B cell (primary cell): ENCODE data around the gene PAN2. TPM values are rescaled to one million over a fixed set of nuclear protein-coding genes. Genes with fewer than 3 reads are reported as not detected.
A peak's percentile ranks its signal among the peaks of the same experiment; 100 is the strongest.

Experiments
- ATAC-seq: fragments of 200-7000 bp; cut with Tn5 transposase; one replicate; pipeline ENCODE4 v1.10.0; 2021; ENCODE audit warnings: low read depth, mild to moderate bottlenecking, moderate number of reproducible peaks, moderate library complexity
- CTCF ChIA-PET: fragments of 350-600 bp; sonication (Branson Sonifier 250); formaldehyde crosslinking; loops from one replicate; lab custom pipeline; 2021; ENCODE audit warnings: antibody characterized with exemption, inconsistent platforms; lab: Charles Lee
- POLR2A ChIA-PET: fragments of 350-600 bp; sonication (Branson Sonifier 250); formaldehyde crosslinking; loops from one replicate; lab custom pipeline; 2021; ENCODE audit warnings: antibody characterized with exemption; lab: Charles Lee
- DNase-seq: peaks from one replicate; pipeline ENCODE4 v3.0.0; 2013
- H2AFZ ChIP-seq: 2 replicates; pipeline ENCODE4 v1.6.1; 2012; ENCODE audit warnings: mild to moderate bottlenecking, low read depth, low read length; ENCODE audit not compliant: insufficient read depth, poor library complexity, severe bottlenecking
- H3K27ac ChIP-seq, 2 donors: 1 replicate in 1 of 2; 2 replicates in 1 of 2; pipeline ENCODE4 v1.5.1; 2012 to 2013; ENCODE audit warnings: low read length in 2 of 2, mild to moderate bottlenecking in 2 of 2, moderate library complexity in 1 of 2
- H3K27me3 ChIP-seq, 4 experiments: fragments of 200-600 bp in 1 of 4; sonication (generic) in 1 of 4; replicated peaks in 1 of 4; 1 replicate in 2 of 4; 2 replicates in 2 of 4; pipeline versions ENCODE4 v1.6.1 to v1.7.0; 2013 to 2016; ENCODE audit warnings: low read length in 3 of 4, mild to moderate bottlenecking in 2 of 4, mixed read lengths in 1 of 4, moderate library complexity in 1 of 4; ENCODE audit not compliant: insufficient read depth in 4 of 4, control insufficient read depth in 3 of 4; ENCODE audit errors: control extremely low read depth in 1 of 4
- H3K36me3 ChIP-seq, 2 experiments: replicated peaks in 1 of 2; 1 replicate in 1 of 2; 2 replicates in 1 of 2; pipeline versions ENCODE4 v1.6.1 to v1.7.1; 2013; ENCODE audit warnings: low read length in 1 of 2; ENCODE audit not compliant: insufficient read depth in 2 of 2, control insufficient read depth in 1 of 2; ENCODE audit errors: control extremely low read depth in 1 of 2, extremely low read depth in 1 of 2
- H3K4me1 ChIP-seq, 2 donors: fragments of 200-600 bp in 1 of 2; sonication (generic) in 1 of 2; 1 replicate in 1 of 2; 2 replicates in 1 of 2; pipeline versions ENCODE4 v1.5.1 to v1.6.1; 2013 to 2017; ENCODE audit warnings: low read length in 2 of 2; ENCODE audit not compliant: control insufficient read depth in 2 of 2, insufficient read depth in 2 of 2
- H3K4me2 ChIP-seq: replicated peaks from 2 replicates; pipeline ENCODE3; 2012; ENCODE audit warnings: mild to moderate bottlenecking, low read depth, low read length; ENCODE audit not compliant: poor library complexity, severe bottlenecking
- H3K4me3 ChIP-seq, 5 experiments: fragments of 200-600 bp in 1 of 5; sonication (generic) in 1 of 5; 1 replicate in 3 of 5; 2 replicates in 2 of 5; pipeline versions ENCODE4 v1.5.1 to v1.7.0; 2011 to 2016; ENCODE audit warnings: low read length in 4 of 5, mild to moderate bottlenecking in 4 of 5, low read depth in 2 of 5, control low read depth in 1 of 5, moderate library complexity in 1 of 5; ENCODE audit not compliant: insufficient read depth in 1 of 5; ENCODE audit errors: control extremely low read depth in 1 of 5, extremely low read depth in 1 of 5
- H3K79me2 ChIP-seq: fragments of 200-600 bp; sonication (generic); one replicate; pipeline ENCODE4 v1.6.0; 2016; ENCODE audit warnings: low read length; ENCODE audit not compliant: control insufficient read depth, insufficient read depth
- H3K9ac ChIP-seq: fragments of 200-600 bp; sonication (generic); 2 replicates; pipeline ENCODE4 v1.6.1; 2017; ENCODE audit warnings: mild to moderate bottlenecking, low read length, moderate library complexity
- H3K9me3 ChIP-seq, 3 donors: one replicate each; pipeline versions ENCODE4 v1.6.1 to v1.7.1; 2013; ENCODE audit warnings: low read length in 2 of 3; ENCODE audit not compliant: control insufficient read depth in 2 of 3, insufficient read depth in 1 of 3; ENCODE audit errors: control extremely low read depth in 1 of 3
- H4K20me1 ChIP-seq: 2 replicates; pipeline ENCODE4 v1.6.0; 2012; ENCODE audit warnings: mild to moderate bottlenecking, low read length; ENCODE audit not compliant: insufficient read depth, control insufficient read depth, poor library complexity, severe bottlenecking
- H3K27ac Mint-ChIP-seq: one replicate; pipeline ENCODE4 v1.8.0; 2021; ENCODE audit warnings: mixed read lengths
- H3K27me3 Mint-ChIP-seq: one replicate; pipeline ENCODE4 v1.8.0; 2021; ENCODE audit warnings: mixed read lengths
- H3K4me1 Mint-ChIP-seq: one replicate; pipeline ENCODE4 v1.8.0; 2021; ENCODE audit warnings: mixed read lengths
- H3K4me3 Mint-ChIP-seq: one replicate; pipeline ENCODE4 v1.8.0; 2021; ENCODE audit warnings: mixed read lengths
- H3K9me3 Mint-ChIP-seq: one replicate; pipeline ENCODE4 v1.8.0; 2022; ENCODE audit warnings: mixed read lengths; ENCODE audit not compliant: insufficient read depth
- CTCF ChIP-seq: fragments of 200-600 bp; IDR thresholded peaks from one replicate; pipeline ENCODE4 v1.8.0; 2022; ENCODE audit warnings: antibody characterized with exemption, mild to moderate bottlenecking
- EZH2 ChIP-seq: IDR thresholded peaks from 2 replicates; pipeline ENCODE4 v1.6.1; 2012; ENCODE audit warnings: borderline replicate concordance, low read depth, mild to moderate bottlenecking, moderate library complexity, low read length; ENCODE audit not compliant: insufficient read depth, poor library complexity, severe bottlenecking
- WGBS: methylation state at CpG from one replicate; pipeline ENCODE4 v1.1.5; 2013; ENCODE audit warnings: missing lambda C conversion rate; ENCODE audit not compliant: insufficient coverage; 5-methylcytosine and 5-hydroxymethylcytosine counted together
- intact Hi-C: fragments of 100-400 bp; cut with micrococcal nuclease; formaldehyde crosslinking; loops from one replicate; pipeline ENCODE4 v1.10.0; 2022
- polyA plus RNA-seq: library from polyadenylated mRNA; depleted of rRNA; stranded (reverse); fragments of >200 nt; gene quantifications from 2 replicates; pipeline ENCODE4 v1.2.3, GENCODE V29; 2012
- total RNA-seq, 2 donors: library from RNA; stranded (reverse); fragments of 120-200 nt in 1 of 2; gene quantifications; 1 replicate in 1 of 2; 2 replicates in 1 of 2; pipeline versions ENCODE4 v1.2.3 to v1.2.4, GENCODE V29; 2013 to 2022

The PAN2 gene
- total and polyA plus RNA-seq, 2 donors (not counting 1 experiment from before 2014, with no cell fraction given): 211 to 230 TPM

DNA sequence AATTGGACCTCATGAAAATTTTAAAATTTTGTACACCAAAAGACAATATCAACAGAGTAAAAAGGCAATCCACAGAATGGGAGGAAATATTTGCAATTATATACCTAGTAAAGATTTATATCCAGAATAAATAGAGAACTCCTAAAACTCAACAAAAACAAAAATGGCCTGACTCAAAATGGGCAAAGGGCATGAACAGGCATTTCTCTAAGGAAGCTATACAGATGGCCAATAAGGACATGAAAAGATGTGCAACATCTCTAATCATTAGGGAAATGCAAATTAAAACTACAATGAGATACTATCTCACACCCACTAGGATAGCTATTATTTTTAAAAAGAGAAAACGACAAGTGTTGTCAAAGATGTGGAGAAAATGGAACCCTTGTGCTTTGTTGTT is 39.7 kb upstream of the PAN2 start:
- H3K27ac Mint-ChIP-seq: peak overlapping the region; percentile 81
- peak overlapping the region; percentile 75 to 80 for H3K27ac ChIP-seq
- H3K27me3 Mint-ChIP-seq: no peaks in the 10 kb centered on the region
- H3K9me3 Mint-ChIP-seq: no peaks in the 10 kb centered on the region
- H3K9me3 ChIP-seq: peaks cover 0 to 9% (median 7%) of the 10 kb centered on the region in 3 donors
- H4K20me1 ChIP-seq: no peaks in the 10 kb centered on the region
- no peaks in the 10 kb centered on the region for H3K36me3 ChIP-seq
- peak overlapping the region; percentile 29 for H3K4me3 Mint-ChIP-seq
- H3K4me1 Mint-ChIP-seq: peaks cover 47% of the 10 kb centered on the region
- intact Hi-C loops: no loop called here
- TF ChIP-seq CTCF (no peak), EZH2 (no peak)
- H3K4me1 ChIP-seq: peaks cover 49 to 53% of the 10 kb centered on the region in 2 donors
- POLR2A ChIA-PET: interaction anchor here (0.6 kb wide), 1 partner anchor 35 kb away, joined by 5 read pairs; the partner anchor contains the start of gene IL23A
- no peaks in the 10 kb centered on the region for H3K27me3 ChIP-seq
- no peak overlapping the region for H3K4me3 ChIP-seq
- peak overlapping the region; percentile 19 for H2AFZ ChIP-seq
- CTCF ChIA-PET: interaction anchor here (0.7 to 1.3 kb wide), 4 partner anchors 10 to 440 kb away, joined by 3 read pairs; partner anchors contain the start of gene RAB5B
- DNase-seq (no peak), ATAC-seq (no peak)
- WGBS: no CpG with 5 or more reads among the region's 1 CpG
- no peaks in the 10 kb centered on the region for H3K79me2 ChIP-seq
- no peak overlapping the region for H3K9ac ChIP-seq
- peak overlapping the region; percentile 72 for H3K4me2 ChIP-seq

- no peak overlapping the region for H3K27ac ChIP-seq
- no peak overlapping the region for H3K4me3 ChIP-seq
- no peak overlapping the region for H2AFZ ChIP-seq
- ChIA-PET CTCF (interaction anchor here (1.8 kb wide), 1 partner anchor 9 kb away, joined by 7 read pairs; no protein-coding TSS in a partner anchor), POLR2A (interaction anchor here (0.7 kb wide), 1 partner anchor 15 kb away, joined by 10 read pairs; no protein-coding TSS in a partner anchor)
- intact Hi-C loops: loop anchor here (10.0 kb wide), 1 partner anchor 268 kb away; the partner anchor contains the start of gene BAZ2A
- H3K36me3 ChIP-seq: no peaks in the 10 kb centered on the region
- no peaks in the 10 kb centered on the region for H3K4me1 ChIP-seq
- Mint-ChIP-seq H3K27me3 (no peaks in the 10 kb centered on the region), H3K9me3 (no peaks in the 10 kb centered on the region), H3K4me3 (no peak overlapping the region), H3K27ac (no peak overlapping the region), H3K4me1 (peaks cover 2% of the 10 kb centered on the region)
- no peak overlapping the region for H3K9ac ChIP-seq
- peaks cover 4% of the 10 kb centered on the region for H3K79me2 ChIP-seq
- H3K9me3 ChIP-seq: no peaks in the 10 kb centered on the region
- H3K4me2 ChIP-seq: no peak overlapping the region
- WGBS: no CpG with 5 or more reads among the region's 3 CpGs
- no peaks in the 10 kb centered on the region for H4K20me1 ChIP-seq
- DNase-seq (no peak), ATAC-seq (no peak)
- no peaks in the 10 kb centered on the region for H3K27me3 ChIP-seq
- TF ChIP-seq CTCF (no peak), EZH2 (no peak)
Measured at GRCh38 chr12:56366948-56367347, 33.1 kb upstream of the PAN2 start.
